Gastroesophageal sphincter (tissue), 4 donors: ENCODE measurements around the gene IGFBP7. TPM values are rescaled to one million over a fixed set of nuclear protein-coding genes. Genes with fewer than 3 reads are reported as not detected.

Experiments used
- ATAC-seq: fragments of 150-250 bp; one replicate; pipeline ENCODE4 v1.9.1; 2016; ENCODE audit warnings: mild to moderate bottlenecking, moderate library complexity
- H3K27ac ChIP-seq, 4 donors: fragments of 200-600 bp; sonication (generic) in 3 of 4; 1 replicate in 3 of 4; 2 replicates in 1 of 4; pipeline ENCODE4 v1.5.1; 2016 to 2019
- H3K27me3 ChIP-seq: fragments of 200-600 bp; sonication (generic); one replicate; pipeline ENCODE4 v1.5.1; 2019
- H3K36me3 ChIP-seq, 2 donors: fragments of 200-600 bp; sonication (generic); one replicate each; pipeline ENCODE4 v1.5.1; 2019; ENCODE audit warnings: control low read depth in 1 of 2
- H3K4me1 ChIP-seq, 3 donors: fragments of 200-600 bp; sonication (generic); 1 replicate in 2 of 3; 2 replicates in 1 of 3; pipeline ENCODE4 v1.5.1; 2016 to 2019; ENCODE audit warnings: control low read depth in 2 of 3
- H3K4me3 ChIP-seq, 2 donors: fragments of 200-600 bp; sonication (generic); one replicate each; pipeline ENCODE4 v1.5.1; 2019; ENCODE audit warnings: mild to moderate bottlenecking in 1 of 2, moderate library complexity in 1 of 2
- H3K9me3 ChIP-seq, 3 donors: fragments of 200-600 bp; sonication (generic); one replicate each; pipeline ENCODE4 v1.5.1; 2017 to 2019; ENCODE audit warnings: control low read depth in 2 of 3
- CTCF ChIP-seq, 4 experiments: fragments of 200-600 bp in 2 of 4; fragments of 450-650 bp in 2 of 4; sonication (generic) in 1 of 4; IDR thresholded peaks; one replicate each; pipeline ENCODE4 v1.5.1; 2017 to 2019; ENCODE audit warnings: antibody characterized with exemption in 4 of 4, mild to moderate bottlenecking in 2 of 4, moderate library complexity in 2 of 4
- EP300 ChIP-seq: sonication (generic); formaldehyde crosslinking; IDR thresholded peaks from one replicate; pipeline ENCODE4 v1.6.1; 2017; ENCODE audit warnings: antibody characterized with exemption, mild to moderate bottlenecking
- POLR2A ChIP-seq, 2 donors: fragments of 450-650 bp; IDR thresholded peaks; one replicate each; pipeline ENCODE4 v1.6.1; 2017; ENCODE audit warnings: antibody characterized with exemption in 2 of 2, mild to moderate bottlenecking in 2 of 2, moderate library complexity in 1 of 2
- POLR2AphosphoS5 ChIP-seq: sonication (generic); formaldehyde crosslinking; IDR thresholded peaks from one replicate; pipeline ENCODE4 v1.6.1; 2017; ENCODE audit warnings: antibody characterized with exemption
- WGBS, 2 donors: methylation state at CpG; one replicate each; pipeline ENCODE4 v1.1.5; 2018; ENCODE audit warnings: low coverage in 1 of 2; 5-methylcytosine and 5-hydroxymethylcytosine counted together
- total RNA-seq, 4 donors: library from RNA; depleted of rRNA; stranded (reverse); fragments of >200 nt; gene quantifications; one replicate each; pipeline ENCODE4 v1.1.0, GENCODE V29; 2016

Gene IGFBP7
- total RNA-seq, 4 donors from 2014 or later, result 478 to 876 (median 798) TPM

GRCh38 chr4:57044279-57044678, 65.9 kb downstream of the IGFBP7 start:
- WGBS, 2 donors, result 43% methylated on average over 1 of the region's 1 CpG; no CpG with 5 or more reads in 1 of the 2 donors
- no peaks in the 10 kb centered on the region for H3K27me3 ChIP-seq
- no peak overlapping the region for H3K4me3 ChIP-seq
- no peak for ATAC-seq
- H3K36me3 ChIP-seq, result peaks cover 0 to 6% of the 10 kb centered on the region in 2 donors
- no peaks in the 10 kb centered on the region for H3K9me3 ChIP-seq
- no peak for TF ChIP-seq POLR2A (IDR thresholded peaks at IDR 0.05)
- no peak for TF ChIP-seq POLR2AphosphoS5
- TF ChIP-seq EP300, result no peak
- TF ChIP-seq CTCF (IDR thresholded peaks at IDR 0.05), result no peak
- peaks cover 13 to 84% (median 19%) of the 10 kb centered on the region in 3 donors for H3K4me1 ChIP-seq
- peak overlapping the region in 3 of 4 donors; percentile 65 to 81 (median 71) for H3K27ac ChIP-seq

- TF ChIP-seq POLR2A (IDR thresholded peaks at IDR 0.05) (no peak), POLR2AphosphoS5 (no peak), EP300 (no peak), CTCF (IDR thresholded peaks at IDR 0.05) (no peak)
- Histone ChIP-seq H3K9me3 (no peaks in the 10 kb centered on the region), H3K27ac (peak overlapping the region; percentile 2 to 81 (median 68)), H3K27me3 (no peaks in the 10 kb centered on the region), H3K4me1 (peaks cover 13 to 81% (median 19%) of the 10 kb centered on the region in 3 donors), H3K4me3 (no peak overlapping the region), H3K36me3 (peaks cover 0 to 8% of the 10 kb centered on the region in 2 donors)
- ATAC-seq, result peak; percentile 52
- WGBS, 2 donors, result 35 to 83% methylated on average over 1 to 4 of the region's 6 CpGs
These were observed 66.6 kb downstream of the IGFBP7 start for GRCh38 chr4:57043347-57044251.

DNA sequence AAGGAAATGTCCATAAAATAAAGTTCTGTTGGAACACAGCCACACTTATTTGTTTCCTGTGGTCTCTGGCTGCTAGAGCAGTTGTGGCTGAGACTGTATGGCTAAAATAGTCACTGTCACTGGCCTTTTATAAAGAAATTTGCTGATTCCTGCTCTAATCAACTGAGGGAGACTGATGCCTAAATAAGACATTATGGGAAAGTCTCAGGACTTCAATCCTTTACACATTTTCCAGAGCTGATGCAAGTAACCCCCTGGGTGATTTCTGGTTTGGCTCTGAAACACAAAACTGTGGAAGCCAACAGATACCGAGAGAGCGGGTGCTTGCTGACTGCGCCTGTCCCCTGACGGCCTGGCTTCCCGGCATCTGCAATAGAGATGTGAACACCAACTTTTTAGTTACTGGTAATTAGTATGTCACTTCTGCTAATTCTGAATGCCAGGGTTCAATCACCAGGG, 67.4 kb downstream of the IGFBP7 start:
- H3K4me1 ChIP-seq, result peaks cover 13 to 86% (median 23%) of the 10 kb centered on the region in 3 donors
- peak overlapping the region; percentile 51 to 81 (median 68) for H3K27ac ChIP-seq
- no peak overlapping the region for H3K4me3 ChIP-seq
- ATAC-seq, result peak; percentile 31
- no peaks in the 10 kb centered on the region for H3K9me3 ChIP-seq
- no peaks in the 10 kb centered on the region for H3K27me3 ChIP-seq
- 58% methylated on average over 5 of the region's 5 CpGs; no CpG with 5 or more reads in 1 of the 2 donors for WGBS, 2 donors
- no peak for TF ChIP-seq POLR2A (IDR thresholded peaks at IDR 0.05)
- no peak for TF ChIP-seq POLR2AphosphoS5
- no peak for TF ChIP-seq EP300
- TF ChIP-seq CTCF (IDR thresholded peaks at IDR 0.05), result no peak
- H3K36me3 ChIP-seq, result peaks cover 0 to 12% of the 10 kb centered on the region in 2 donors

DNA sequence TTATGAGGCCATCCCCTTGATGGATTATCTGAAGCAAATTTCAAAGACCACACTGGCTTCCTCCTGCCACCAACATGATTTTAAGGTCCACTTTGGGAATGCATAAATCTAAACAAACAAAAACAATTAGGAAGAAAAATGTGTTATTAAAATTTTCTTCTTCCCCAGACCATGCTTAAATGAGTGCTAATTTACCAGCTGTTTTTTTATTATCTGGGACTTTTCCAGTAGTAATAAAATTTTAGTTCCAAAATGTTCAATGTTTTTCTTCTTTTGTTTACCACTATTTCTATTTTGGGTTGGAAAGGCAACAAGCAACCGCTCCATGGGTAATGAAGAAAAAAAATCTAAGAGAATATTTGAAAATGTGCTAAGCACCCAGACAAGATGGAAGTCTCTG, 69.2 kb downstream of the IGFBP7 start:
- WGBS, 2 donors, result 20 to 63% methylated on average over 1 of the region's 1 CpG
- H3K9me3 ChIP-seq, result no peaks in the 10 kb centered on the region
- no peak overlapping the region for H3K4me3 ChIP-seq
- H3K36me3 ChIP-seq, result peaks cover 0 to 17% of the 10 kb centered on the region in 2 donors
- H3K4me1 ChIP-seq, result peaks cover 13 to 78% (median 23%) of the 10 kb centered on the region in 3 donors
- TF ChIP-seq CTCF (IDR thresholded peaks at IDR 0.05) (no peak), POLR2AphosphoS5 (no peak), EP300 (no peak), POLR2A (IDR thresholded peaks at IDR 0.05) (no peak)
- ATAC-seq, result no peak
- H3K27ac ChIP-seq, result peak overlapping the region in 2 of 4 donors; percentile 7 to 65
- H3K27me3 ChIP-seq, result no peaks in the 10 kb centered on the region
